ENCODE results near the gene PLAAT2.

GRCh38 chr11:63595296-63595695 lies 32.1 kb upstream of the PLAAT2 start:
- TF ChIP-seq SP1 (IDR thresholded peaks at IDR 0.05) (no peak), CTCF (IDR thresholded peaks at IDR 0.05; ENCODE audit: low read depth, low read length, missing input control) (no peak)
